Measurements from ENCODE around the gene SREBF2. TPM values are rescaled to one million over a fixed set of nuclear protein-coding genes. Genes with fewer than 3 reads are reported as not detected.

SREBF2 gene
- total RNA-seq, 1 donor from 2014 or later: 20.9 TPM

- Histone ChIP-seq H3K4me1 (ENCODE audit: control insufficient read depth in 3 of 3, insufficient read depth in 3 of 3, low read length in 3 of 3) (peaks cover 12 to 19% (median 14%) of the 10 kb centered on the region in 3 donors), H3K9ac (ENCODE audit: low read depth in 1 of 3, low read length in 3 of 3) (no peak overlapping the region), H3K4me3 (ENCODE audit: low read length in 3 of 3) (no peak overlapping the region), H3K27me3 (ENCODE audit: control insufficient read depth in 3 of 3, insufficient read depth in 3 of 3, low read length in 3 of 3) (peaks cover 50 to 70% (median 60%) of the 10 kb centered on the region in 3 donors), H3K9me3 (ENCODE audit: control insufficient read depth in 3 of 3, low read length in 3 of 3) (no peaks in the 10 kb centered on the region), H3K36me3 (ENCODE audit: control insufficient read depth in 3 of 3, insufficient read depth in 3 of 3, low read length in 3 of 3) (peaks cover 0 to 4% (median 0%) of the 10 kb centered on the region in 3 donors), H3K27ac (ENCODE audit: low read depth, low read length) (no peak overlapping the region)
Measured at GRCh38 chr22:41912338-41913039, 79.6 kb downstream of the SREBF2 start.

DNA sequence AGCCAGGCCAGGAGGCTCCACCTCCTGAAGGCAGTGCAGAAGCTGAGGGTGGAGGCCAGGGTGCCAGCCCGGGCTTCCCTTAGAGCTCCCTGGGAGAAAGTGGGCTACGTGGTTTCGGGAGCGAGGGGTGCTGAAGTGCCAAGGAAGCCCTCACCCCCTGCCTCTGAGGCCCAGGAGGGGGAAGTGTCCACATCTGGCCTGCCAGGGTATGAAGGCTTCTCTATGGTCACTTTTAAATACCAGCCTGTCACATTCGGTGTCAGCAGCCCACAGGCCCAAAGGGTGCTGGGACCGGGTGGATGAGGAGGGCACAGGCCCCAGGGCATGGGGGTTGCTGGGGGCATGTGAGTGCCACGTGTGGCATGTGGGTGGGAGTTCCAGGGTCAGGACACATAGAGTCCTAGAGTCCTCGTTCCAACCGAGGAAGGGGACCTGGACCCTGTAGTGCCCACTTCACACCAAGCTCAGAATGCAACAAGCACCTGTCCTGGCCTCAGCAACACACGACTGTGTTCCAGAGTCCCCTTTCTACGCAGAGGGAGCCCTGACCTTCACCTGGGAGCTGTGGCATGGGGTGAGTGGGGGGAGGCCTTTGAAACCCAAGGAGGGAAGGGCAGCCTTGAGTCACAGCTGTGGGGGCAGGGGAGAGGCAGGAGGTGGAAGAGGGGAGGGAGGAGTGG is 80.3 kb downstream of the SREBF2 start:
- H3K27ac ChIP-seq (ENCODE audit: low read depth, low read length): no peak overlapping the region
- no peak overlapping the region for H3K4me3 ChIP-seq (ENCODE audit: low read length in 3 of 3)
- peaks cover 15 to 26% (median 20%) of the 10 kb centered on the region in 3 donors for H3K4me1 ChIP-seq (ENCODE audit: control insufficient read depth in 3 of 3, insufficient read depth in 3 of 3, low read length in 3 of 3)
- H3K36me3 ChIP-seq (ENCODE audit: control insufficient read depth in 3 of 3, insufficient read depth in 3 of 3, low read length in 3 of 3): no peaks in the 10 kb centered on the region
- H3K9me3 ChIP-seq (ENCODE audit: control insufficient read depth in 3 of 3, low read length in 3 of 3): no peaks in the 10 kb centered on the region
- H3K27me3 ChIP-seq (ENCODE audit: control insufficient read depth in 3 of 3, insufficient read depth in 3 of 3, low read length in 3 of 3): peaks cover 57 to 77% (median 67%) of the 10 kb centered on the region in 3 donors
- H3K9ac ChIP-seq (ENCODE audit: low read depth in 1 of 3, low read length in 3 of 3): no peak overlapping the region

DNA sequence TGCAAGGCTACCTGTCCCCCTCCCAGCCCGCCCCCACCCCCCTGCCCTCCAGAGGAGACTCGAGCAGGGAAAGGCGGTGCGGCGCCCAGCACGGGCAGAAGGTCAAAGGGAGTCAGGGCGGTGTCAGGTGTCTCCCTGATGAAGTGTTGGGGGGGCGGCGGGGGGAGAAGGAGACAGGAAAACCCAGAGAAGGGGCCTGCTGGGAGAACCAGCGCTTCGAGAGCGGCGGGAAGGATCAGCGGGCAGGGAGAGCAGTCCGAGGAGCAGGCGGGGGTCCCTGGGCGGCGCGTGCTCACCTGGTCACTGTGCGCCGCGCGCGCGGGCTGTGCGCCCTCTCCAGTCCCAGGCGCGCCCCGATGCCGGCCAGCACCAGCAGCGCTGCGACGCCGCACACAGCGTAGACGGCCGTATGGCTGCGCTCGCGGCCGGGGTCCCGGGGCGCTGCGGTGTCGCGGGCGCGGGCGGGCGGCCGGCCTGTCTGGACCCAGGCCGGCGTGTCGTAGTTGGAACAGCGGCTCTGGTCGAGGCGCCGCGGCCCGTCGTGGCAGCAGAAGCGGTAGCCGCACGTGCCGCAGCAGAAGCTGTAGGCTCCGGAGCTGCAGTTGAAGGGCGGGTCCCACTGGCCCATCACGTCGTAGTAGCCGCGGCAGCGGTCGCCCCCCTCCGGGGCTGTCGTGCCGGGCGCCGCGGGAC is 81.1 kb downstream of the SREBF2 start:
- no peak overlapping the region for H3K9ac ChIP-seq (ENCODE audit: low read depth in 1 of 3, low read length in 3 of 3)
- H3K4me1 ChIP-seq (ENCODE audit: control insufficient read depth in 3 of 3, insufficient read depth in 3 of 3, low read length in 3 of 3): peaks cover 16 to 28% (median 22%) of the 10 kb centered on the region in 3 donors
- H3K36me3 ChIP-seq (ENCODE audit: control insufficient read depth in 3 of 3, insufficient read depth in 3 of 3, low read length in 3 of 3): no peaks in the 10 kb centered on the region
- H3K27me3 ChIP-seq (ENCODE audit: control insufficient read depth in 3 of 3, insufficient read depth in 3 of 3, low read length in 3 of 3): peaks cover 60 to 78% (median 71%) of the 10 kb centered on the region in 3 donors
- no peak overlapping the region for H3K27ac ChIP-seq (ENCODE audit: low read depth, low read length)
- H3K9me3 ChIP-seq (ENCODE audit: control insufficient read depth in 3 of 3, low read length in 3 of 3): no peaks in the 10 kb centered on the region
- no peak overlapping the region for H3K4me3 ChIP-seq (ENCODE audit: low read length in 3 of 3)

GRCh38 chr22:41914611-41915034 is 81.7 kb downstream of the SREBF2 start:
- no peak overlapping the region for H3K27ac ChIP-seq (ENCODE audit: low read depth, low read length)
- peaks cover 22 to 35% (median 28%) of the 10 kb centered on the region in 3 donors for H3K4me1 ChIP-seq (ENCODE audit: control insufficient read depth in 3 of 3, insufficient read depth in 3 of 3, low read length in 3 of 3)
- peaks cover 66 to 84% (median 75%) of the 10 kb centered on the region in 3 donors for H3K27me3 ChIP-seq (ENCODE audit: control insufficient read depth in 3 of 3, insufficient read depth in 3 of 3, low read length in 3 of 3)
- no peak overlapping the region for H3K4me3 ChIP-seq (ENCODE audit: low read length in 3 of 3)
- H3K9me3 ChIP-seq (ENCODE audit: control insufficient read depth in 3 of 3, low read length in 3 of 3): no peaks in the 10 kb centered on the region
- H3K9ac ChIP-seq (ENCODE audit: low read depth in 1 of 3, low read length in 3 of 3): no peak overlapping the region
- H3K36me3 ChIP-seq (ENCODE audit: control insufficient read depth in 3 of 3, insufficient read depth in 3 of 3, low read length in 3 of 3): no peaks in the 10 kb centered on the region

GRCh38 chr22:41915035-41915785 is 82.3 kb downstream of the SREBF2 start, which contains the start of gene SHISA8:
Gene SHISA8 (minus strand): TSS chr22:41915074. CDS start chr22:41914667, 407 bp downstream.
- peaks cover 24 to 36% (median 32%) of the 10 kb centered on the region in 3 donors for H3K4me1 ChIP-seq (ENCODE audit: control insufficient read depth in 3 of 3, insufficient read depth in 3 of 3, low read length in 3 of 3)
- peak within 1 kb of the TSS in 1 of 3 donors; percentile 8 for H3K9ac ChIP-seq (ENCODE audit: low read depth in 1 of 3, low read length in 3 of 3)
- H3K9me3 ChIP-seq (ENCODE audit: control insufficient read depth in 3 of 3, low read length in 3 of 3): no peaks in the 10 kb centered on the region
- H3K4me3 ChIP-seq (ENCODE audit: low read length in 3 of 3): peak within 1 kb of the TSS in 1 of 3 donors; percentile 13
- H3K27me3 ChIP-seq (ENCODE audit: control insufficient read depth in 3 of 3, insufficient read depth in 3 of 3, low read length in 3 of 3): peaks cover 67 to 84% (median 75%) of the 10 kb centered on the region in 3 donors
- H3K36me3 ChIP-seq (ENCODE audit: control insufficient read depth in 3 of 3, insufficient read depth in 3 of 3, low read length in 3 of 3): no peaks in the 10 kb centered on the region
- H3K27ac ChIP-seq (ENCODE audit: low read depth, low read length): no peak within 1 kb of the TSS

DNA sequence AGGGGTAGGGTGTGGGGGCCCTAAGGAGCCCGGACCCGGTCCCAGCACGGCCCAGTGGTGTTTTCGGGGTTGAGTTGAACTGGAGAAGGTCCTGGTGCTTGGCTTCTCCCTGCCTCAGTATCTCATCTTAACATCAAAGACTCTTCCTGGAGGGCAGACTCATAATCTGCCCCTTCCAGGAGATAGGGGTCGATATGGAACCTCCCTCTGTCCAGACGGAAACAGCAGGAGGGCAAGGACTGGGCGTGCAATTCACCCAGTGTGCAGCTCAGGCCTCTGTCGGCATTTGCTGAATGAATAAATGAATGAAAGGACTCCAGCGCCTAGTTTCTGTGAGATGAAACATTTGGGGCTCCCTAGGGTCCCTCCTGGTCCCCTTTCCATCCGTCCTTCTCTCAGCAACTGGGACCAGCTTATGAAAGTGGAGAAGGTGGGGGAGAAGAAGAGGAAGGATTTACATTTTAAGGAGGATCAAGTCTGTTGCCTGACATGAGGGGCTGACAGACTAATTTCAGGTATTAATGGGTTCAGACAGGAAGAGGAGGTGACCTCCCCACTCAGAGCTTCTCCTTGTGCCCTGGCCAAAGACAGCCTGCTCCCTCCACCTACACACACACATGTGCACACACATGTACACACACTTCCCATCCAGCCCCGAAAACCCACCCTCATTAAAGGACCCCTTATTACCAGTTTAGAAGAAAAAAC is 83.0 kb downstream of the SREBF2 start:
- peaks cover 20 to 32% (median 27%) of the 10 kb centered on the region in 3 donors for H3K4me1 ChIP-seq (ENCODE audit: control insufficient read depth in 3 of 3, insufficient read depth in 3 of 3, low read length in 3 of 3)
- no peaks in the 10 kb centered on the region for H3K36me3 ChIP-seq (ENCODE audit: control insufficient read depth in 3 of 3, insufficient read depth in 3 of 3, low read length in 3 of 3)
- H3K27ac ChIP-seq (ENCODE audit: low read depth, low read length): no peak overlapping the region
- H3K27me3 ChIP-seq (ENCODE audit: control insufficient read depth in 3 of 3, insufficient read depth in 3 of 3, low read length in 3 of 3): peaks cover 61 to 77% (median 68%) of the 10 kb centered on the region in 3 donors
- H3K9ac ChIP-seq (ENCODE audit: low read depth in 1 of 3, low read length in 3 of 3): peak overlapping the region in 1 of 3 donors; percentile 8
- no peaks in the 10 kb centered on the region for H3K9me3 ChIP-seq (ENCODE audit: control insufficient read depth in 3 of 3, low read length in 3 of 3)
- no peak overlapping the region for H3K4me3 ChIP-seq (ENCODE audit: low read length in 3 of 3)

DNA sequence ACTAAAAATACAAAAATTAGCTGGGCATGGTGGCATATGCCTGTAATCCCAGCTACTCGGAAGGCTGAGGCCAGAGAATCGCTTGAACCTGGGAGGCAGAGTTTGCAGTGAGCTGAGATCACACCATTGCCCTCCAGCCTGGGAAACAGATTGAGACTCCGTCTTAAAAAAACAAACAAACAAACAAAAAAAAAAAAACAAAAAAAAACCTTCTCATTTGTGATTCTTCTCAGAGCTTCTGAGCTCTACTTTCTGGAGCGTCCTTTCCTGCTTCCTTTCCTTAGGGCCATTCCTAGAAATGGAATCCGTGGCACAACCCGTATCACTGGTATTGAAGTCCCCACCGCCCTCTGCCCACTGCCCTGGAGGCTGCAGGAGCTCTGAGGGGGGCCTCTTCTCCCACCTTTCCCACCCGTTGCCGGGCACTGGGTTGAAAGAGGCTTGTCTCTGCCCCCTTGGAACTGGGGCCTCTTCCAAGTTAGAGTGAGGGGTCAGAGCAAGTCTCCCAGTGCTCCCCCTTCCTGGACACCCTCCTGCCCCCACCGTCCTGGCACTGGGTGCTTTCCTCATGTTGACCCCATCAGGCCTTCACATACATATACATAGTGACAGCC is 83.9 kb downstream of the SREBF2 start:
- H3K9ac ChIP-seq (ENCODE audit: low read depth in 1 of 3, low read length in 3 of 3): no peak overlapping the region
- H3K9me3 ChIP-seq (ENCODE audit: control insufficient read depth in 3 of 3, low read length in 3 of 3): no peaks in the 10 kb centered on the region
- H3K27ac ChIP-seq (ENCODE audit: low read depth, low read length): no peak overlapping the region
- H3K27me3 ChIP-seq (ENCODE audit: control insufficient read depth in 3 of 3, insufficient read depth in 3 of 3, low read length in 3 of 3): peaks cover 53 to 68% (median 60%) of the 10 kb centered on the region in 3 donors
- no peak overlapping the region for H3K4me3 ChIP-seq (ENCODE audit: low read length in 3 of 3)
- H3K4me1 ChIP-seq (ENCODE audit: control insufficient read depth in 3 of 3, insufficient read depth in 3 of 3, low read length in 3 of 3): peaks cover 17 to 28% (median 23%) of the 10 kb centered on the region in 3 donors
- H3K36me3 ChIP-seq (ENCODE audit: control insufficient read depth in 3 of 3, insufficient read depth in 3 of 3, low read length in 3 of 3): no peaks in the 10 kb centered on the region

DNA sequence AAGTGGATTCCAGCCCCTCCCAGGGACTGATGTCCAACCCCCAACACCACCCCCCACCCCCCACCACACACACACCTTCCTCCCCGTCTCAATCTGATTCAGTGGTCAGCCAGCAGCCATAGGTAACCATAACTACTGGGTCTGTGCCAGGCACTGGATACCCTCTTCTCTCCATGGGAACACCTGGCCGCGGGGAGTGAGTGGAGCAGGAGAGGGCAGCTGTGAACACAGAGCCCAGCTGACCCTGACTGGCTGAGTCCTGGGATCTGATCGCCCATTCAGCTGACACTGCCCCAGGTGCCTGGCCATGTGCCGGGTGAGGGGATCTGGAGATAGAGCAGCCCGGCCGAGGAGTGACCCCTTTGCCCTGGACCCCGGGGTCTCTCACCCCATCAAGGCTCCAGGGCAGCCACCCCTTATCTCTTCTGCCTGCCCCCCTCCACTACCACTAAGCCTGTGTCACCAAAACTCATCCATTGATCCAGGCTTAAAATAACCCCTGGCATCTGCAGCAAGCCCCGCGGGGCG is 84.5 kb downstream of the SREBF2 start:
- Histone ChIP-seq H3K27me3 (ENCODE audit: control insufficient read depth in 3 of 3, insufficient read depth in 3 of 3, low read length in 3 of 3) (peaks cover 47 to 62% (median 55%) of the 10 kb centered on the region in 3 donors), H3K9me3 (ENCODE audit: control insufficient read depth in 3 of 3, low read length in 3 of 3) (no peaks in the 10 kb centered on the region), H3K36me3 (ENCODE audit: control insufficient read depth in 3 of 3, insufficient read depth in 3 of 3, low read length in 3 of 3) (no peaks in the 10 kb centered on the region), H3K9ac (ENCODE audit: low read depth in 1 of 3, low read length in 3 of 3) (peak overlapping the region in 1 of 3 donors; percentile 16), H3K4me3 (ENCODE audit: low read length in 3 of 3) (no peak overlapping the region), H3K27ac (ENCODE audit: low read depth, low read length) (no peak overlapping the region), H3K4me1 (ENCODE audit: control insufficient read depth in 3 of 3, insufficient read depth in 3 of 3, low read length in 3 of 3) (peaks cover 17 to 28% (median 23%) of the 10 kb centered on the region in 3 donors)

All from skeletal muscle tissue (tissue), 4 donors.